Activated naive CD8-positive, alpha-beta T cell treated with anti-CD3 and anti-CD28 coated beads, Interleukin-2, amount 50 U/mL, for 16 hours (primary cell): ENCODE measurements around the gene LDB3.

Experiments
- DNase-seq: peaks from one replicate; pipeline ENCODE4 v3.0.0-alpha.2; 2020; ENCODE audit warnings: low read depth, low spot score

Gene LDB3

DNA sequence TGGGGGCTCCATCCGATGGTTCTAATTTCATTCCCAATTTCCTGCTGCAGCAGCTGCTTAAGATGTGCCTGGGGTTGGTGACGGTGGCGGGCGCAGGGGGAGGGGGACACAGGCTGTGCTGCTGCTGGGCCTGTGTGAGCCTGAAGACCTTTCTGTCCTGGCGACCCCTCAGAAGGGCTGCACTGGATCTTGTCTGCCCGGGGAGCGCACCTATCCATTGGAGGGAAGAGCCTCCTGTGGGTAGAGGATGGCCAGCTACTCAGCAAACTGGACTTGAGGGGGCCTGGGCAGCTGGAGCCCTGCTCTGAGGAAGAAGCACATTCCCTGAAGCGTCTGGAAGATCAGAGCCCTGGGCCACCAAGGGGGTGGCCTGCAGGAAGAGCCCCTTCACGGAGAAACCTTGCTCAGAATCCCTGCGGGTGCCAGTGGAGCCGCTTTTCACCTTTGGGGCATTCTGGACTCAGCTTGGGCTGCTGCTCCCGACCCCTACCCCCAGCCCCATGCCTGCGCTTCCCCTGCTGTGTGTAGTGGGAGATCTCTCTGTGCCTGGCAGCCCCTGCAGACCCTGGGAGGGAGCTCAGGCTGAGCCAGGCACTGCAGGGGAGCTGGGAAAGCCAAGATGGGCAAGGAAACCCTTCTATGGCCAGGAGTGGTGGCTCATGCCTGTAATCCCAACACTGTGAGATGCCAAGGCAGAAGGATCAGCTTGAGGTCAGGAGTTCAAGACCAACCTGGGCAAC is 17.8 kb downstream of the LDB3 start:
- DNase-seq, result no peak

DNA sequence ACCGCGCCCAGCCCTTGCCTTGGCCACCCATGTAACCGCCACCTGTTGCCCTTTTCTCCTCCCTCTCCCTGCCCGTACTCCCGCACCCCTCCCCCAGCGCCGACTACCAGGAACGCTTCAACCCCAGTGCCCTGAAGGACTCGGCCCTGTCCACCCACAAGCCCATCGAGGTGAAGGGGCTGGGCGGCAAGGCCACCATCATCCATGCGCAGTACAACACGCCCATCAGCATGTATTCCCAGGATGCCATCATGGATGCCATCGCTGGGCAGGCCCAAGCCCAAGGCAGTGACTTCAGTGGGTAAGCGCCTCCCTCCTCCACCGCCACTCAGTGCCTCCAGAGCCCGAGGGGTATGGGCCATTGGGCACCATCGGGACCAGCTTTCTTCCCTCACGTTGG is 18.7 kb downstream of the LDB3 start:
- DNase-seq, result no peak

DNA sequence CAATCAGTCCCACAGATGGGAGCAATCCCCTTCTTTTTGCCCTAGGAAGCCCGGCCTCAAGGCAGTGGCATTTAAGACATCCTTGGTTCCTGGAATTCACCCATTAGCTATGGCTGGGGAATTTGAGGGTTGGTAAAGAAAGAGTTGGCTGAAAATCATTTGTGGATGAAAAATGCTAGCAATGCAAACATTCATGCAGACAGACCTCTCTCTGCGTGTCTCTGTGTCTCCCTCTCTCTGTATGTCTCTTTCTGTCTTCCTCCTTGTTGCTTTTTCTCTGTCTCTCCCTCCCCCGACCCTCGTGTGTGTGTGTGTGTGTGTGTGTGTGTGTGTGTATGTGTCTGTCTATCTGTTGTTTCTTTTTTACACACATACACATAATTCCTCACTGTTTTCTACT is 19.4 kb downstream of the LDB3 start:
- DNase-seq, result no peak

DNA sequence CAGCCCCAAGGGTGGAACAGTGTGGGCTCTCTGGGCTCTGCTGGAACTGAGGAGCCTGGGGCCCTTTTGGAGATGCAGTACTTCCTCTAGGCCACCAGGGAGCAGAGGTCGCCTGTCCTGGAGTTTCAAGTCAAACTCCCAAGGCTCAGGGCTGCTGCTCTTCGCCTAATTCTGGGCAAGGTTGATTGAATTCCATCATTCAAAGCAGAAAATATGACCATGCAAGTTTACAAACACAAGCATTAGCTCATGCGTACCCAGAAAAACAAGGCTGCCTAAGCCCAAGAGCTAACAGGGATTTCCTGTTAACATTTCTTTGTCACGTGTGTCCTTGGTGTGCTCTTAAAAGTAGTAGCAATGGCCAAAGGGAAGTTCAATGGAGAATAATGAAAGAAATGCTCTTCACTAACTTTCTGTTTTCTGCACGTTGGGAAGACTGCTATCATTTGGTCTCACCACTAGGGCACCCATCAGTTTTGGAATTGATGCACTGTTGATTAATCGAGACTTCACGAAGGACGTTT is 20.1 kb downstream of the LDB3 start:
- DNase-seq, result peak; percentile 21

DNA sequence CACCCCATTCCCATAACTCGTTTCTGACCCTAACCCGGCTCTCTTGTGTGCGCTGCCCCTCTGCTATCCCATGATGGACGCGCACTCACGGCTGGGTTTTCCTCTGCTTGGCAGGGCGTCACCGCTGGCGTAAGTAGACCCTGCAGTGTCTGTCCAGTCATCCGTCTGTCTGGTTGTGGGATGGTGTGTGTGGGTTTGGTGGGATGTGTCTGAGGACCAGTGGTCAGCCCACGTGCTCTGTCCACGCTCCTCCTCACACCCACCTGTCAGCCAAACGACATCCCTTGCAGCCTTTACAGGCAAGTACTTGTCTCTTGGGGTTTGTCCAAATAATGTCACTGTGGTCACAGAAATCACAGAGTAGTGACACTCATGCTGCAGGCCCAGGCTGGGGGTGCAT is 20.8 kb downstream of the LDB3 start:
- no peak for DNase-seq

DNA sequence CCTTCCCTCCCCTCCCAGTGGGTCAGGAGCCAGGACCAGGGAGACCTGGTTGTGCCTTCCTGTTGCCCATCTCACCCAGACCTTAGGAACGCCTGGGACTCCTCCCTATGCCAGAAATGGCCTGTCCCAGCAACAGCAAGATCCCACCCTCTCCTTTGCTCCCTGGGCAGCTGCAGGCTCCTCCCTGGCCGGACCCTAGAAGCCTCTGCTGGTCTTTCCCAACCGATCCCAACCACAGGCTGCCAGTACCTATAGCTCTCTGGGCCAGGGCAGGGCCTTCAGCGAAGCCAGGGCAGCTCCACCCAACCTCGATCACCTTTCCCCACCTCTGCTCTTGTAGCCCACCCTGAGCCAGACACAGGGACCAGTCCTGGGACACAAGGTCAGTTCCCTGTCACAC is 21.9 kb downstream of the LDB3 start:
- no peak for DNase-seq

DNA sequence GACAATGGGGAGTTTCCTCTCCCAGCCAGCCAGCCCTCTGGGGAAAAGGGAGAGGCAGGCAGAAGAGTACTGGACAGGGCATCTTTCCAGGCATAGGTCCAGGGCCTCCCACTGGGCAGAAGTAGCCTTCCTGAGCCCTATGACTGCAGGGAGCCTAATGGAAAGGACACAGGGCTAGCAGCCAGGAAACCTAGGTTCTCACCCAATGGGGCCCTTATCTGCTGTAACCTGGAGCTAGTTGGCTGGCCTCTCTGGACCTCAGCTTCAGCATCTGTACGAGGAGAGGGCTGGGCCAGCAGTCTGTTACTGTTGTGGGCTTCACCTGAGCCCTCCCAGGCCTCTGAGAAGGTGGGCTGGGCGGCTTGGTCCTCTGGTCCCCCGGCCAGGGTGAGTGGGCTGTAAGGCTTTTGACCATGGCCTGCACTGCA is 22.4 kb downstream of the LDB3 start:
- no peak for DNase-seq

DNA sequence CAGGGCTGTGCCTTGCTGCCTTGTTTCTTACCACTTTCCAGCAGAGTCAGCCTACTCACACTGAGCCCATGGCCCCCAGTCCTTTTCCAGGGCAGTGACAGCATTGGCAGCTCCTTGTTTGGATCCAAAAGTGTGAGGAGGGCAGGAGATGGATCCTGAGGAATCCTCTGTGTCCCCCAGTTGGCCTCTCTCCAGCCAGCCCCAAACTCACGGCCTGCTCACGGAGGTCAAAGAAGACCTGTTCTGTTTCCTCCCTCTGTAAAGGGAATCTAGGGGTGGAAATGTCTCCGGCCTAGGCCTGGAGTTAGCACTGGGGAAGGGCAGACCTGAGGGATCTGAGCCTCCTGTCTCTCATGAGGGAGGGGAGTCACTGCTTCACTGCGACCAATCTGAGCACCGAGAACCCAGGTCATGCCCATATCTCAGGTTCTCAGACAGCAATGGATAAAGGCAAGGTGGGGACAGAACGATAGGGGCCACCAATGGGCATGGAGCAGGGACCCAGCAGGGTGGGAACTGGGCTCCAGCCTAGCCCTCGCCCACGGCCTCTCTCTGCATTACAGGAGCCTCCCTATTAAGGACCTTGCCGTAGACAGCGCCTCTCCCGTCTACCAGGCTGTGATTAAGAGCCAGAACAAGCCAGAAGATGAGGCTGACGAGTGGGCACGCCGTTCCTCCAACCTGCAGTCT is 23.2 kb downstream of the LDB3 start:
- no peak for DNase-seq

DNA sequence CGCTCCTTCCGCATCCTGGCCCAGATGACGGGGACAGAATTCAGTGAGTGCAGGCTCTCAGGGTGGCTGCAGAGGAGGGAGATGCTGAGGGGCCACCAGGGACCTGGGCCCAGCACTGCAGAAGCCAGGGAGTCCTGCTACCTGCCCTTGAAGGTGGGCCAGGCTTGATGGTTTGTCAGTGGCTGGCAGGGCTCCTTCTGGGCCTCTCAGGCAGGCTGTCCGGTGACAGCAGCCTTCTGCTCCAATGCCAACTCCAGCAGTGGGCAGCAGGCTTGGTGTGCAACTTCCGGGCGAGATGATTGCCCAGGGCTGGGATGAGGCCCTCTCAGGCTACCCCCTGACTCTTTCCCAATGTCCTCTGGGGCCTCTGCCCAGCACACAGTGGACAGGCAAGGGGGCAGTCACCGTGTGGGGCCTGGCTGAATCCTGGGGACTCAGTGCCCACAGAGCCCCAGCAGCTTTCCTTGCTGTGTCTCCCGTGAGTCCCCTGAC is 23.8 kb downstream of the LDB3 start:
- no peak for DNase-seq

DNA sequence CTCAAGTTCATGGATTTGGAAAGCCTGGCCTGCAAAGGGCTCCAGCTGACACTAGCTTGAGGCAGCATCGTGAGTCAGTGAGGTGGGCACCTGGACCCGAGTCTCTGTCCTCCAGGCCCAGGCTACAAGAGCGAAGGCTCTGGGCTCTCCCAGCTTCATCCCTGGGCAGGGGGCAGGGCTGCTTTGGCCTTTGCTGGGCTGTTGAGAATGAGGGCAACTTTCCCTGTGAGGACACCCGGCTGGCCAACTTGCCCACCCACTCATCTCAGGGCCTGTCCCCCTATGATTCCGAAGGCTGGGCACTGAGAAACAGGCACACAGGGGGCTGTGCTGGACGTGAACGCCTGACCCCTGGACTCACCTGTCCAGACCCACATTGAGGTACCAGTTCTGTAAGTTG is 24.4 kb downstream of the LDB3 start:
- no peak for DNase-seq

DNA sequence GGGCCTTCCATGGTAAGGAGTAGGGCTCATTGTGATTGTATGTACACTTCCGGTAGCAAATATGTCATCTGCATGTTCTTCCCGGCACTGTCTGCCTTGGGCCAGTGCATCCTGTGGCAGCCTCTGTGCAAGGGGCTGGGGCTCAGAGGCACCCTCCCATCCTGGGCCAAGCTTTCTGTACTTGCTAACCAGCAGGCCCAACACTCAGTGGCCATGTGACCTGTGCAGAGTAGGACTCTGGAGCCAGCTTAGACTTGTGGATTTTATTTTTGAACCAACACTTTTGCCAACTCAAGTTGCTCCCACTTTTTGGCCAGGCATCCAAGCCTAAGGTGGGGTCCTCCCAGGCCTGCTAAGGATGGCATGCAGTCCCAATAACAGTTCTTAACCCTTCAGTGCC is 25.0 kb downstream of the LDB3 start:
- no peak for DNase-seq

DNA sequence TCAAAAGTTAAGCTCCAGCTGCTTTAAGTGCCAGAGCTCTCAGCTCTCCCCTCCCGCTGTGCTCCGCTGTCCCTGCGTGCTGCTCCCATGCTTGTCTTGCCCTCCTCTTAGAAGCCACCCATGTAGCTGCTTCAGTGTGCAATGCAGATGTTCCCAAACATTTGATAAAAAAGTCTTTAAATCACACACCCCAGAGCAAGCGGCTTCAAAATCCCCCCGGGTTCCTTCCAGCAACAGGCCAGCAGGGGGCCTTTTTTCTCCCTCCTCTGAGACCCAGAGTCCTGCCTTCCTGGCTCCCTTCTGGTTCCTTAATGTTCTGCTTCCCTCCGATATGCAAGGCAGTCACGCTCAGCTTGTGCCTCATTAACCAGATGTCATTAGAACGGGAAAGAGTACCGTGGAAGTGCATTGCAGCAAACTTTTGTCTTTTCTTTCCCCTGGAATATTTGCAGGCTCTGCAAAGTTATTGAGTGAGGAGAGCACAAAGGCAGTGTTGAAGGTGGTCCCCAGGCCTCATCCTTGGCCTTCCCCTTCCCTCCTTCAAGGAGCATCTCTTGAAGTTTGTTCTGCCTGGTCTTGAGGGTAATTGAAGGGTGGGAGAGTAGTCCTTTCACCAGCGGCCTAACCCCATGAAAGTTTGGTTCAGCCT is 25.5 kb downstream of the LDB3 start:
- no peak for DNase-seq

DNA sequence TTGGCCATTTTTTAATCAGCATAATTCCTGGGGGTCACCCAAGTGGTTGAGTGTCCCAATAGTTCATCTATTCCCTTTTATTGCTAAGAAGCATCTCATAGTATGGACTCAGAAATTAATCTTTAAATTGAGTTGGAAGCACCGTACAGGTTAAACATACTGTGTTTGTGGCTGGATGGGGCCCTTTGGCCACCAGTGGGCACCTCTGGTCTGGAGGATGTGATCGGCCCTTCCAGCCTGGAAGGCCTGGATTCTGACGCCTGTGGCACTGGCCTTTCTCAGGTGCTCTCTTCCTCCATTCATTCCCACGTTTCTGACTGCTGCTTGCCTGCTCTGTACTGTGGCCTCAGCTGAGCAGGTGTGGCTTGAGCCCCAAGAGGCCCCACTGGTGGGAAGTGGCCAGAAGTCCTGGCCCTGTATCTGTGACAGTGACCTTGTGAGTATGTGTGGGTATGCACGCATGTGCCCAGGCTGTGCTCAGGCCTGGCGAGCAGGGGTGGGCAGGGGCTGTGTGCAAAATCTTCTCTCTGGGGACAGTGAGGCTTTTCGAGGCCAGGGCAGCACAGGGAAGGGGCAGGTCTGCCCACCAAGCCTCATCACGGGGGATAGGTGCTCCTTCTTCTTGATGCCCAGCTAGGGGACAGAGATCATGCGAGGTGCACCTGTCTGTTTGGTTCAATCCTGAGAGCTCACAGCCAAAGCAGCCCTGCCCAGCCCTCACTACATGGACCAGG is 30.1 kb downstream of the LDB3 start:
- no peak for DNase-seq

DNA sequence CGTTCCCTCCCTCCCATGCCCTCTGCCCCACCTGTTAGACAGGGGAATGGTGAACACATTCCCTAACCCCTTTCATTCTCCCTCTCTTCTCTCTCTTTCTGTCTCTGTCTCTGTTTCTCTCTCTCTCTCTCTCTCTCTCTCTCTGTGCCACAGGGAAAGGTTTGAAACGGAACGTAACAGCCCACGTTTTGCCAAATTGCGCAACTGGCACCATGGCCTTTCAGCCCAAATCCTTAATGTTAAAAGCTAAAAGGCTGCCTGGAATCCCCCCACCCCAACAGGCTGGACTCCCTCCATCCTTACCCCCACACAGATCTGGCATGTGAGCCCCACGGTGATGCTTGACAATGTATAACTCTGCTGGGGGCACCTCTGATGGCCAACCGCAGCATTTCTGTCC is 30.8 kb downstream of the LDB3 start:
- DNase-seq, result no peak

DNA sequence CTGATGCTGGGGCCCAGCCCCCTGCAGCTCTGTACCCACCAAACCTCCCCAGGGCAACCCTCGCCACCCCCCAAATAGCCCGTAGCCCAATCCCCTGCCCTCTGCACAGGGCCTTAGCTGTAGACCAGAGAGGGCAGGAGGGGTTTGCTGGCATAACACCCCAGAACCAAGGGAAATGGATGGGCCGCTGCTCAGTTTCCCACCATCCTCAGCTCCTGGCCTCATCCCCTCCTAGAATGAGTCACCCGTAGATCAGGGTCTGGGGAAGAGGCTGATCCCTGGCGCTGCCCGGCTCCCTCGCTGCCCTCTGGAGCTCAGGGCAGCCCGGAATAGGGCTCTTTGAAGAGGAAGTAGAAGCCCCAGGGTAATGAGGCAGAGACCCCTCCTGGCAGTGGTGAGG is 31.2 kb downstream of the LDB3 start:
- no peak for DNase-seq

DNA sequence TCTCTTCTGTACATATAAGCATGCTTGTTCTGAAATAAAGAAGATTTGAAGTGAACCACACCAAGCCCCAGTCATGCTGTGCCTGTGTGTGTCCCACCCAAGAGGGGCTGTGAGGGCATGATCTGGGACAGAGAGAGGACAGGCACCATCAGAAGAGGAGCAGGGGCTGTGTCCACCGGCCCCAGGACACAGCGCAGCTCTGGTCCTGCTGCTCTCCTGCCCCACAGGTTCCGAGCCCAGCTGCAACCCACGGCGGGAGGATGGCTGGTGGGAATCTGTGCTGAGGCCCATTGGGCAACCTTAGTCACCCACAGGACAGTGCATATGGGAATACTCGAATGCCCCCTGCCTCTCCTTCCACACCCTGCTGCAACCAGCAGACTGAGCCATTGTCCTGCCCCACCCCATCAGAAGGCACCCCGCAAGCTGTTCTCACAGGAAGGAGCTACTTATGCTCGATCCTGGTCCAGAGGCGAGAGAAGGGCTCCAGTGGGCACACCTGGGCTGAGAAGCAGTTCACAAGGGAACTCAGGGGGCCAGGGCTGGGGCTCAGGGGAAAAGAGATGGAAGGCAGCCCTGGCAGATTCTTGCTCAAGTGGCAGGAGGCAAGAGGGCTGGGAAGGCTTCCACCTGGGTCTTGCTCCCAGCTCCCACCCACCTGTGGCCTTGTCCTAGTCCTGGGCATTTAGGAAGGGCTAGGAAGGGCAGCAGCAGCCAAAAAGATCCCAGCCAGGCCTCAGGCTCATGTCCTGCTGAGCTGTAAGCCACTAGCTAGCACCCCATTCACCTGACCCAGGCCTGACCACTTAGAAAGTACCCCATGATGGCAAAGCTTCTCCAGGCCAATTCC is 31.9 kb downstream of the LDB3 start:
- no peak for DNase-seq

DNA sequence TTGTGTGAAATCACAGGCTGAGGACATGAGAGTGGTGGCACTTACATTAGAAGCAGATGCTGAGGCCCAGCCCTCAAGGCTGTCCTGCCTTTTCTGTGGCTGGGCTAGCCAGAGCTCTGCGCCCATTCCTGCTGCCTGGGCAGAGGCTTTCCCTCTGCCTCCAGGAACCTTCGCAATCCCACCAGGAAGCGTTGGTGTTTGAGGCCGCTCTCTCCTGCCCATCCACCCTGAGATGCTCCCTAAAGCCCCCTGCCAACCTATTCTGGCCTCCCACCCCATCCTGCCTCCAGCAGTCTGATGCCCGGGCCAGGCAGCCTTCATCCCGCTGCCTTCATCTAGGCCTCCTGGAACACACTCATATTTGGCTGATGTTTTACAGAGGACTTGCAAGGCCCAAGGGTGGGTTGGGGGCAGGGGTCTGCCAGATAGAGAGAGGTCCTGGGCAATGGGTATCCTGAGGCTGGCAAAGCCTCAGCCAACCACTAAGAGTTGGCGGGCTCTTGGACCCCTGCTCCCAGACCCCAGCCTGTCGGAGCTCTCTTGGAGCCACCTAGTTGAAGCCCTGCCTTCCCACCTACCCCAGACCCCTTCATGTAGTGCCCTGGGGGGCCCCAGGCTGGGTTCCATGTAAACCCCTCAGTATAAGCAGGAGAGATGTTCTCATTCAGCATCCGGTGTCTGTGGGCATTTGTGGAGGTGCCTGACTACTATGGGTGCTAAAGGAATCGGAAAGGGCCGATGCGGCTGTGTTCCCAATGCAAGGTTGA is 32.7 kb downstream of the LDB3 start:
- no peak for DNase-seq

DNA sequence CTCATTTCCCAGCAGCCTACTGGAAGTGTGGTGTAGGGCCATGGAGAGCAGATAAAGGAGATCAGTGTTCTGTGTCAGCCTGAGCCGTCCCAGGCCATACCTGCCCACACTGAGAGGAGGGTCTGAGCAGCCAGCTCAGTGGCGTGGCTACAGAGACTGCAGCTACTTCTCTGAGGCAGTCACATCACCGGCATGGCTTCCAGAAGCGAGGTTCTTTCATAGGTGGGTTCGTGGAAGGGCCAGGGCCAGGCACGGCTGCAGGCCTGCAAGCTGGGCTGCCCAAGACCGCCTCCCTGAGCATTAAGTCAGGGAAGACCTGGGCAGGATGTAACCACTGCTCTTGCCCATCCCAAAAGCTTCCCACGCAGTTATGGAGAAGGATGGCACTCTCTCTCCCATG is 34.9 kb downstream of the LDB3 start:
- DNase-seq, result no peak

DNA sequence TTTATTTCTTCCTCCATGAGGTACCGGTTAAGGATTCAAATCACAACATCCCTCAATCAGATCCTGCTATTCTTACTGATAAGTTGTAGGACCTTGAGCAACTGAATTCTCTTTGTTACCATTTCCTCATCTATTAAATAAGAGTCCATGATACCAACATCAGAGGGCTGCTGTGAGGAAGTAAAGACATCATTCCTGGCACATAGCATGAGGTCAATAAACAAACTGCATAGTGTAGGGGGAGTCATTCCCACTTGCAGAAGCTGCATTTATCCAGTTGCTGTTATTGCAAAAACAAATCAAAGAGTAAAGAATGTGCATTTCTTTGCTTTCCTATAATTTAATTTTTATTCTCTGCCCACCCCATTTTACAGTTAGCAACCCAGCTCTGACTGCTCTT is 36.8 kb downstream of the LDB3 start:
- no peak for DNase-seq

DNA sequence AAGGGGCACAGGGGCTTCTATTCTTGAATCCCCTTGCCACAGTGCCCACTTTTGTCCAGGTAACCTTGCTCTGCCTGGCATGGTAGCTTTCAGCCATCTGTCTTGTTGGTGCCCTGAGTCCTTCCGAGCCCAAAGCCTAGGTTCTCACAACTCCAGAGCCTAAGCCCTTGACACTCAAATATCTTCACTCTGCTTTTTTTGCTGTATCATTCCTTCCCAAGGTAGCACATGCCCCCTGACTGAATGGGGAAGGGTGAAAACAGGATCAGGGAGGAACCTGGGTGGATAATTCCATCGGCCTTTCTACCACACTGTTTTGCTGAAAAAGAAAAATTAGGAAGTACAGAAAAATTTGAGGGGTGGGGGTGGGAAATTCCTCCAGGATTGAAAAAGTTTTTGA is 37.6 kb downstream of the LDB3 start:
- no peak for DNase-seq
